Measurements from ENCODE around the gene KDM5A. TPM values are rescaled to one million over a fixed set of nuclear protein-coding genes. Genes with fewer than 3 reads are reported as not detected.

The KDM5A gene
- polyA plus RNA-seq, 1 of the 3 experiments (the other 2 are of a cell fraction), result 6.2 TPM

DNA sequence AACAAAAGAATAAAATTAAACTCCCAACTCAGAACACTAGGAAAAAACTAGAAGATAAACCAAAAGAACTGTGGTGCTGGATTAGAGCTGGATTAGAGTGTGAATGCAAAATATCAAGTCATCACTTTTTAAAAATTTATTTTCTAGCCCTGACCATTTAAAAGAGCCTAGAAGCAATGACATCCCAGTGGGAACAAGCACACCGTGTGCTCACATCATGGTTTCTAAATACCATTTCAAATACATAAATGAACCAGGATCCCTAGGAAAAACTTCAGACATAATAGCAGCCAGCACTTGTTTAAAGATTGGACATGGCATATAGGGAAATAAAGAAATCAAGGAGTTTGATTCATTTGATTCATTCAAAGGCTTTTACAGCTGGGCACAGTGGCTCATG is 30.0 kb downstream of the KDM5A start:
- Histone ChIP-seq H3K4me2 (no peak overlapping the region), H3K4me1 (ENCODE audit: control insufficient read depth in 1 of 2, insufficient read depth in 2 of 2, low read depth in 1 of 2, low read length in 1 of 2) (peaks cover 4 to 7% of the 10 kb centered on the region in 2 experiments; a peak in 3 of 4 replicates), H4K20me1 (ENCODE audit: insufficient read depth) (peaks cover 12% of the 10 kb centered on the region), H3F3A (replicated peaks; ENCODE audit: insufficient read depth) (no peaks in the 10 kb centered on the region), H3K79me2 (ENCODE audit: insufficient read depth) (peaks cover 46% of the 10 kb centered on the region), H3K9me2 (no peaks in the 10 kb centered on the region), H3K9ac (no peak overlapping the region), H2AFZ (ENCODE audit: low read depth) (no peak overlapping the region), H3K36me3 (replicated peaks in 1 of 2; ENCODE audit: control insufficient read depth in 1 of 2, insufficient read depth in 2 of 2, low read length in 1 of 2) (peaks cover 63 to 71% of the 10 kb centered on the region in 2 experiments), H3K4me3 (ENCODE audit: low read depth in 2 of 2, low read length in 1 of 2) (no peak overlapping the region), H3K9me3 (no peaks in the 10 kb centered on the region), H3K27me3 (ENCODE audit: insufficient read depth) (no peaks in the 10 kb centered on the region), H3K27ac (ENCODE audit: low read depth in 2 of 2, low read length in 1 of 2) (no peak overlapping the region)
- no peak for DNase-seq
- POLR2A ChIA-PET, result no interaction called here
- TF ChIP-seq, protein P1, sequence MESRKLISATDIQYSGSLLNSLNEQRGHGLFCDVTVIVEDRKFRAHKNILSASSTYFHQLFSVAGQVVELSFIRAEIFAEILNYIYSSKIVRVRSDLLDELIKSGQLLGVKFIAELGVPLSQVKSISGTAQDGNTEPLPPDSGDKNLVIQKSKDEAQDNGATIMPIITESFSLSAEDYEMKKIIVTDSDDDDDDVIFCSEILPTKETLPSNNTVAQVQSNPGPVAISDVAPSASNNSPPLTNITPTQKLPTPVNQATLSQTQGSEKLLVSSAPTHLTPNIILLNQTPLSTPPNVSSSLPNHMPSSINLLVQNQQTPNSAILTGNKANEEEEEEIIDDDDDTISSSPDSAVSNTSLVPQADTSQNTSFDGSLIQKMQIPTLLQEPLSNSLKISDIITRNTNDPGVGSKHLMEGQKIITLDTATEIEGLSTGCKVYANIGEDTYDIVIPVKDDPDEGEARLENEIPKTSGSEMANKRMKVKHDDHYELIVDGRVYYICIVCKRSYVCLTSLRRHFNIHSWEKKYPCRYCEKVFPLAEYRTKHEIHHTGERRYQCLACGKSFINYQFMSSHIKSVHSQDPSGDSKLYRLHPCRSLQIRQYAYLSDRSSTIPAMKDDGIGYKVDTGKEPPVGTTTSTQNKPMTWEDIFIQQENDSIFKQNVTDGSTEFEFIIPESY (IDR thresholded peaks at IDR 0.05; ENCODE audit: borderline replicate concordance, low read depth), result no peak
- TF ChIP-seq YY1 (IDR thresholded peaks at IDR 0.05; ENCODE audit: low read depth) (no peak), CHD2 (IDR thresholded peaks at IDR 0.05; ENCODE audit: low read length, partially characterized antibody) (no peak), EZH2phosphoT487 (IDR thresholded peaks at IDR 0.05; ENCODE audit: borderline replicate concordance, low read depth) (no peak)
- TF ChIP-seq, protein P2, sequence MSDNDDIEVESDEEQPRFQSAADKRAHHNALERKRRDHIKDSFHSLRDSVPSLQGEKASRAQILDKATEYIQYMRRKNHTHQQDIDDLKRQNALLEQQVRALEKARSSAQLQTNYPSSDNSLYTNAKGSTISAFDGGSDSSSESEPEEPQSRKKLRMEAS (IDR thresholded peaks at IDR 0.05; ENCODE audit: low read depth), result no peak
- CTCF ChIA-PET, result no interaction called here
- 94% methylated on average over 1 of the region's 1 CpG for WGBS (ENCODE audit: low lambda C conversion rate)

GRCh38 chr12:356276-356988 is 32.7 kb downstream of the KDM5A start:
- peaks cover 50 to 69% of the 10 kb centered on the region in 2 experiments for H3K36me3 ChIP-seq (replicated peaks in 1 of 2; ENCODE audit: control insufficient read depth in 1 of 2, insufficient read depth in 2 of 2, low read length in 1 of 2)
- ChIA-PET CTCF (interaction anchor here (1.5 to 1.7 kb wide), 2 partner anchors 15 to 191 kb away, joined by 3 to 5 read pairs; no protein-coding TSS in a partner anchor), POLR2A (interaction anchor here (0.6 kb wide), 1 partner anchor 24 kb away, joined by 3 read pairs; no protein-coding TSS in a partner anchor)
- H3K9me2 ChIP-seq, result no peaks in the 10 kb centered on the region
- H3K79me2 ChIP-seq (ENCODE audit: insufficient read depth), result peaks cover 46% of the 10 kb centered on the region
- peaks cover 4 to 7% of the 10 kb centered on the region in 2 experiments; a peak in 3 of 4 replicates for H3K4me1 ChIP-seq (ENCODE audit: control insufficient read depth in 1 of 2, insufficient read depth in 2 of 2, low read depth in 1 of 2, low read length in 1 of 2)
- 60% methylated on average over 7 of the region's 7 CpGs for WGBS (ENCODE audit: low lambda C conversion rate)
- H3K9ac ChIP-seq, result no peak overlapping the region
- peaks cover 12% of the 10 kb centered on the region for H4K20me1 ChIP-seq (ENCODE audit: insufficient read depth)
- no peak overlapping the region for H2AFZ ChIP-seq (ENCODE audit: low read depth)
- H3F3A ChIP-seq (replicated peaks; ENCODE audit: insufficient read depth), result no peaks in the 10 kb centered on the region
- H3K27me3 ChIP-seq (ENCODE audit: insufficient read depth), result no peaks in the 10 kb centered on the region
- H3K27ac ChIP-seq (ENCODE audit: low read depth in 2 of 2, low read length in 1 of 2), result peak overlapping the region; percentile 50 to 82
- H3K4me3 ChIP-seq (ENCODE audit: low read depth in 2 of 2, low read length in 1 of 2), result no peak overlapping the region
- DNase-seq, result peak; percentile 9
- H3K9me3 ChIP-seq, result no peaks in the 10 kb centered on the region
- TF ChIP-seq, protein P2 (IDR thresholded peaks at IDR 0.05; ENCODE audit: low read depth), result no peak
- TF ChIP-seq TCF12 (IDR thresholded peaks at IDR 0.05) (peak; percentile 82), SMC3 (IDR thresholded peaks at IDR 0.05; ENCODE audit: low read depth, low read length) (no peak), RFX5 (IDR thresholded peaks at IDR 0.05; ENCODE audit: low read length) (no peak), RAD21 (IDR thresholded peaks at IDR 0.05; ENCODE audit: low read length) (no peak), NFIC (IDR thresholded peaks at IDR 0.05; ENCODE audit: borderline replicate concordance) (no peak), REST (IDR thresholded peaks at IDR 0.05; ENCODE audit: low read depth, low read length) (no peak), GABPA (IDR thresholded peaks at IDR 0.05; ENCODE audit: low read depth) (no peak), TEAD4 (IDR thresholded peaks at IDR 0.05; ENCODE audit: borderline replicate concordance, insufficient read depth) (no peak), RXRA (IDR thresholded peaks at IDR 0.05; ENCODE audit: borderline replicate concordance, low read depth) (peak; percentile 57; the same call in 1 of the 2 replicates), JUND (IDR thresholded peaks at IDR 0.05) (peak; percentile 16; the same call in 1 of the 2 replicates), PBX3 (IDR thresholded peaks at IDR 0.05) (0 out of 2 replicates have a peak, but pooled peaks have one; percentile 23), MEF2A (IDR thresholded peaks at IDR 0.05; ENCODE audit: borderline replicate concordance, low read depth) (no peak), FOSL2 (IDR thresholded peaks at IDR 0.05; ENCODE audit: borderline replicate concordance, low read depth) (peak; percentile 48; the same call in 1 of the 2 replicates)
- TF ChIP-seq, protein P3, sequence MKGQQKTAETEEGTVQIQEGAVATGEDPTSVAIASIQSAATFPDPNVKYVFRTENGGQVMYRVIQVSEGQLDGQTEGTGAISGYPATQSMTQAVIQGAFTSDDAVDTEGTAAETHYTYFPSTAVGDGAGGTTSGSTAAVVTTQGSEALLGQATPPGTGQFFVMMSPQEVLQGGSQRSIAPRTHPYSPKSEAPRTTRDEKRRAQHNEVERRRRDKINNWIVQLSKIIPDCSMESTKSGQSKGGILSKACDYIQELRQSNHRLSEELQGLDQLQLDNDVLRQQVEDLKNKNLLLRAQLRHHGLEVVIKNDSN (IDR thresholded peaks at IDR 0.05; ENCODE audit: borderline replicate concordance, low read depth), result no peak
- H3K4me2 ChIP-seq, result no peak overlapping the region
